Ovary (tissue), 3 donors: ENCODE results near the gene GKN2.

ENCODE experiments used
- EP300 ChIP-seq: sonication (generic); formaldehyde crosslinking; IDR thresholded peaks from one replicate; pipeline ENCODE4 v1.6.1; 2017; ENCODE audit warnings: antibody characterized with exemption
- POLR2A ChIP-seq: fragments of 450-650 bp; IDR thresholded peaks from one replicate; pipeline ENCODE4 v1.6.1; 2017; ENCODE audit warnings: antibody characterized with exemption, mild to moderate bottlenecking, moderate library complexity
- TF ChIP-seq, protein P1 (sequence below), 3 donors: fragments of 450-650 bp in 2 of 3; fragments of 200-600 bp in 1 of 3; IDR thresholded peaks; one replicate each; pipeline versions ENCODE4 v1.5.1 to v1.8.0; 2016 to 2022; ENCODE audit warnings: antibody characterized with exemption in 3 of 3, mild to moderate bottlenecking in 1 of 3
- donor health status: DM: no; HTN: no; CAD: no.

DNA sequence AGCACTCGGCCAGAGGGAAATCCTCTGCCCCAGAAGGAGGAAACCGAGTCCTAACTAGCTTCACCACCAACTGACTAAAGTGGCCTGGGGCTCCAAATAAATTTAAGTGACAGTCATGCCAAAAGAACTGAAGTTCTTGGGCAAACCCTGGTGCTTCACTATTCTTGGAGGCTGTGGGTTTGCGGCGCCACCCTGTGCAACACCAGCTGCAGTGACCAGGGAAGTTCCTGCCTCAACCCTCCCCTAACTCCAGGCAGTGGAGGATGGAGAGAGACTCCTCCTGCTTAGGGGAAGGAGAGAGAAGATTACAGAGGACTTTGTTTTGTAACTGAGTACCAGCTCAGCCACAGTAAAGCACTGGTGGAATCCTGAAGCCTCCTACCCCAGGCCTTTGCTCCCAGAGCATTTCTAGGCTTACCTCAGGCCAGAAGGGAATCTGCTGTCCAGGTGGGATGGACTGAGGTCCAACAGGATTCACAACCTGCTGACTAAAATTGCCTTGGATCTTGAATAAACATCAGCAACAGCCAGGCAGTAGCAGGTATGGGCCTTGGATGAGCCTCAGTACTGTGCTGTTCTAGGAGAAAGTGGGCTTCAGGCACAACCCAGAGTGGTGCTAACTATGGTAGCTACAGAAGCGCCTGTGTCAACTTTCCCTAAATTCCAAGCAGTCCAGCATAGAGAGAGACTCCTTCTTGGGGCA is 52.0 kb downstream of the GKN2 start:
- TF ChIP-seq, protein P1, sequence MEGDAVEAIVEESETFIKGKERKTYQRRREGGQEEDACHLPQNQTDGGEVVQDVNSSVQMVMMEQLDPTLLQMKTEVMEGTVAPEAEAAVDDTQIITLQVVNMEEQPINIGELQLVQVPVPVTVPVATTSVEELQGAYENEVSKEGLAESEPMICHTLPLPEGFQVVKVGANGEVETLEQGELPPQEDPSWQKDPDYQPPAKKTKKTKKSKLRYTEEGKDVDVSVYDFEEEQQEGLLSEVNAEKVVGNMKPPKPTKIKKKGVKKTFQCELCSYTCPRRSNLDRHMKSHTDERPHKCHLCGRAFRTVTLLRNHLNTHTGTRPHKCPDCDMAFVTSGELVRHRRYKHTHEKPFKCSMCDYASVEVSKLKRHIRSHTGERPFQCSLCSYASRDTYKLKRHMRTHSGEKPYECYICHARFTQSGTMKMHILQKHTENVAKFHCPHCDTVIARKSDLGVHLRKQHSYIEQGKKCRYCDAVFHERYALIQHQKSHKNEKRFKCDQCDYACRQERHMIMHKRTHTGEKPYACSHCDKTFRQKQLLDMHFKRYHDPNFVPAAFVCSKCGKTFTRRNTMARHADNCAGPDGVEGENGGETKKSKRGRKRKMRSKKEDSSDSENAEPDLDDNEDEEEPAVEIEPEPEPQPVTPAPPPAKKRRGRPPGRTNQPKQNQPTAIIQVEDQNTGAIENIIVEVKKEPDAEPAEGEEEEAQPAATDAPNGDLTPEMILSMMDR (IDR thresholded peaks at IDR 0.05): no peak
- TF ChIP-seq POLR2A: no peak
- TF ChIP-seq EP300: no peak
